Brain microvascular endothelial cell (primary cell): ENCODE measurements around the gene RING1.

ENCODE experiments used
- DNase-seq: peaks from one replicate; pipeline ENCODE4 v3.0.0-alpha.2; 2020
- H3K27ac ChIP-seq: fragments of 250-450 bp; sonication (Bioruptor Pico); 2 replicates; pipeline ENCODE4 v1.5.1; 2020; ENCODE audit warnings: mild to moderate bottlenecking, moderate library complexity
- H3K27me3 ChIP-seq: fragments of 250-450 bp; sonication (Bioruptor Pico); replicated peaks from 2 replicates; pipeline ENCODE4 v1.5.1; 2020; ENCODE audit warnings: mild to moderate bottlenecking
- H3K36me3 ChIP-seq: fragments of 250-450 bp; sonication (Bioruptor Pico); replicated peaks from 2 replicates; pipeline ENCODE4 v1.5.1; 2020; ENCODE audit warnings: mild to moderate bottlenecking
- H3K4me3 ChIP-seq: 2 replicates; pipeline ENCODE4 v1.5.1; 2011; ENCODE audit warnings: low read depth, mild to moderate bottlenecking, control low read depth, low read length, moderate library complexity
- CTCF ChIP-seq: IDR thresholded peaks from 2 replicates; pipeline ENCODE4 v1.5.1; 2011; ENCODE audit warnings: low read depth, mild to moderate bottlenecking, moderate library complexity, low read length, control low read depth, inconsistent platforms; ENCODE audit errors: missing control alignments
- in situ Hi-C: cut with HindIII; loops from 2 replicates; pipeline ENCODE4 v1.10.0; 2017; ENCODE audit warnings: low sequenced_read_pairs, low pct_ligation_motif_present

Gene RING1

GRCh38 chr6:33211666-33212422 lies 3.5 kb downstream of the RING1 start:
- in situ Hi-C loops, result no loop called here
- no peak for TF ChIP-seq CTCF
- Histone ChIP-seq H3K27me3 (no peaks in the 10 kb centered on the region), H3K36me3 (peaks cover 11% of the 10 kb centered on the region), H3K27ac (no peak overlapping the region), H3K4me3 (no peak overlapping the region)
- no peak for DNase-seq

GRCh38 chr6:33212857-33213165 lies 4.5 kb downstream of the RING1 start:
- DNase-seq, result no peak
- H3K4me3 ChIP-seq, result peak overlapping the region; percentile 56
- H3K27ac ChIP-seq, result no peak overlapping the region
- in situ Hi-C loops, result no loop called here
- H3K27me3 ChIP-seq, result no peaks in the 10 kb centered on the region
- H3K36me3 ChIP-seq, result peaks cover 11% of the 10 kb centered on the region
- TF ChIP-seq CTCF, result no peak

GRCh38 chr6:33213166-33213988 lies 5.1 kb downstream of the RING1 start:
- no peak for TF ChIP-seq CTCF
- H3K4me3 ChIP-seq, result peak overlapping the region; percentile 56
- in situ Hi-C loops, result no loop called here
- no peaks in the 10 kb centered on the region for H3K27me3 ChIP-seq
- peaks cover 11% of the 10 kb centered on the region for H3K36me3 ChIP-seq
- no peak for DNase-seq
- no peak overlapping the region for H3K27ac ChIP-seq

- in situ Hi-C loops, result no loop called here
- peak overlapping the region; percentile 56 for H3K4me3 ChIP-seq
- DNase-seq, result no peak
Observed at GRCh38 chr6:33213989-33214335, 5.7 kb downstream of the RING1 start.

GRCh38 chr6:33215271-33216116 lies 7.2 kb downstream of the RING1 start:
- no peak overlapping the region for H3K4me3 ChIP-seq
- H3K27me3 ChIP-seq, result no peaks in the 10 kb centered on the region
- no peak for TF ChIP-seq CTCF
- in situ Hi-C loops, result no loop called here
- no peak overlapping the region for H3K27ac ChIP-seq
- no peak for DNase-seq
- peaks cover 9% of the 10 kb centered on the region for H3K36me3 ChIP-seq

More at GRCh38 chr6:33213989-33214335, 5.7 kb downstream of the RING1 start:
- Histone ChIP-seq H3K27me3 (no peaks in the 10 kb centered on the region), H3K36me3 (peaks cover 11% of the 10 kb centered on the region), H3K27ac (no peak overlapping the region)
- TF ChIP-seq CTCF, result no peak
